Suprapubic skin (tissue), 4 donors: ENCODE data around the gene ALDH18A1. TPM values are rescaled to one million over a fixed set of nuclear protein-coding genes. Genes with fewer than 3 reads are reported as not detected.

ENCODE experiments used
- DNase-seq, 2 donors: peaks; one replicate each; pipeline ENCODE4 v3.0.0-alpha.2; 2019; ENCODE audit warnings: low spot score in 2 of 2
- H3K27ac ChIP-seq: fragments of 200-600 bp; sonication (generic); one replicate; pipeline ENCODE4 v1.5.1; 2019
- H3K27me3 ChIP-seq: fragments of 200-600 bp; sonication (generic); one replicate; pipeline ENCODE4 v1.5.1; 2019
- H3K36me3 ChIP-seq: fragments of 200-600 bp; sonication (generic); one replicate; pipeline ENCODE4 v1.5.1; 2019
- H3K4me1 ChIP-seq: fragments of 200-600 bp; sonication (generic); one replicate; pipeline ENCODE4 v1.5.1; 2019
- H3K4me3 ChIP-seq: fragments of 200-600 bp; sonication (generic); one replicate; pipeline ENCODE4 v1.5.1; 2019; ENCODE audit warnings: mild to moderate bottlenecking
- H3K9me3 ChIP-seq: fragments of 200-600 bp; sonication (generic); one replicate; pipeline ENCODE4 v1.5.1; 2019
- CTCF ChIP-seq, 2 donors: fragments of 200-600 bp in 1 of 2; fragments of 450-650 bp in 1 of 2; sonication (generic) in 1 of 2; IDR thresholded peaks; one replicate each; pipeline ENCODE4 v1.5.1; 2016 to 2019; ENCODE audit warnings: antibody characterized with exemption in 2 of 2, mild to moderate bottlenecking in 1 of 2, moderate library complexity in 1 of 2
- EP300 ChIP-seq: sonication (generic); formaldehyde crosslinking; IDR thresholded peaks from one replicate; pipeline ENCODE4 v1.6.1; 2017; ENCODE audit warnings: antibody characterized with exemption
- POLR2A ChIP-seq, 2 donors: fragments of 450-650 bp; IDR thresholded peaks; one replicate each; pipeline ENCODE4 v1.6.1; 2017; ENCODE audit warnings: antibody characterized with exemption in 2 of 2, mild to moderate bottlenecking in 2 of 2, moderate library complexity in 2 of 2
- POLR2AphosphoS5 ChIP-seq, 3 donors: sonication (generic); formaldehyde crosslinking; IDR thresholded peaks; one replicate each; pipeline ENCODE4 v1.6.1; 2017; ENCODE audit warnings: antibody characterized with exemption in 3 of 3
- WGBS: methylation state at CpG from one replicate; pipeline ENCODE4 v1.1.5; 2018; 5-methylcytosine and 5-hydroxymethylcytosine counted together
- total RNA-seq, 4 donors: library from RNA; depleted of rRNA; stranded (reverse); fragments of >200 nt; gene quantifications; one replicate each; pipeline ENCODE4 v1.1.0, GENCODE V29; 2016

Gene ALDH18A1
- total RNA-seq, 4 donors from 2014 or later, result 24.9 to 44.6 (median 31.2) TPM

GRCh38 chr10:95579835-95580535, 76.5 kb downstream of the ALDH18A1 start:
- H3K9me3 ChIP-seq, result no peaks in the 10 kb centered on the region
- H3K27me3 ChIP-seq, result no peaks in the 10 kb centered on the region
- no peak overlapping the region for H3K4me3 ChIP-seq
- no peak overlapping the region for H3K27ac ChIP-seq
- TF ChIP-seq CTCF (IDR thresholded peaks at IDR 0.05), result no peak
- TF ChIP-seq EP300, result no peak
- no peak for TF ChIP-seq POLR2AphosphoS5 (IDR thresholded peaks at IDR 0.05)
- TF ChIP-seq POLR2A (IDR thresholded peaks at IDR 0.05), result no peak
- WGBS, result 56% methylated on average over 2 of the region's 2 CpGs
- no peaks in the 10 kb centered on the region for H3K4me1 ChIP-seq
- H3K36me3 ChIP-seq, result no peaks in the 10 kb centered on the region
- DNase-seq, result peak in 1 of 2 donors; percentile 15

- no peak overlapping the region for H3K27ac ChIP-seq
- peak in 1 of 2 donors; percentile 20 for DNase-seq
- TF ChIP-seq CTCF (IDR thresholded peaks at IDR 0.05), result no peak
- TF ChIP-seq POLR2A (IDR thresholded peaks at IDR 0.05), result no peak
- no peak for TF ChIP-seq EP300
- TF ChIP-seq POLR2AphosphoS5 (IDR thresholded peaks at IDR 0.05), result no peak
- H3K27me3 ChIP-seq, result no peaks in the 10 kb centered on the region
- H3K9me3 ChIP-seq, result no peaks in the 10 kb centered on the region
- H3K4me3 ChIP-seq, result no peak overlapping the region
- H3K36me3 ChIP-seq, result no peaks in the 10 kb centered on the region
- 60% methylated on average over 1 of the region's 1 CpG for WGBS
- no peaks in the 10 kb centered on the region for H3K4me1 ChIP-seq
Measured at GRCh38 chr10:95579292-95579691, 77.2 kb downstream of the ALDH18A1 start.

GRCh38 chr10:95578619-95579018, 77.9 kb downstream of the ALDH18A1 start:
- TF ChIP-seq POLR2A (IDR thresholded peaks at IDR 0.05), result no peak
- TF ChIP-seq CTCF (IDR thresholded peaks at IDR 0.05), result no peak
- TF ChIP-seq EP300, result no peak
- no peak for TF ChIP-seq POLR2AphosphoS5 (IDR thresholded peaks at IDR 0.05)
- Histone ChIP-seq H3K9me3 (no peaks in the 10 kb centered on the region), H3K36me3 (no peaks in the 10 kb centered on the region), H3K27me3 (no peaks in the 10 kb centered on the region), H3K4me3 (no peak overlapping the region), H3K4me1 (no peaks in the 10 kb centered on the region), H3K27ac (no peak overlapping the region)
- DNase-seq, result peak in 1 of 2 donors; percentile 40
- 94% methylated on average over 2 of the region's 2 CpGs for WGBS

- no peak for TF ChIP-seq POLR2A (IDR thresholded peaks at IDR 0.05)
- no peak for TF ChIP-seq POLR2AphosphoS5 (IDR thresholded peaks at IDR 0.05)
- no peak for TF ChIP-seq CTCF (IDR thresholded peaks at IDR 0.05)
- no peak for TF ChIP-seq EP300
- Histone ChIP-seq H3K36me3 (no peaks in the 10 kb centered on the region), H3K4me1 (no peaks in the 10 kb centered on the region), H3K27ac (no peak overlapping the region), H3K27me3 (no peaks in the 10 kb centered on the region), H3K9me3 (no peaks in the 10 kb centered on the region), H3K4me3 (no peak overlapping the region)
- peak in 1 of 2 donors; percentile 38 for DNase-seq
- 80% methylated on average over 11 of the region's 11 CpGs for WGBS
Measured at GRCh38 chr10:95574649-95575365, 81.7 kb downstream of the ALDH18A1 start.

- H3K36me3 ChIP-seq, result no peaks in the 10 kb centered on the region
- no peak for DNase-seq
- H3K27ac ChIP-seq, result no peak overlapping the region
- 91% methylated on average over 6 of the region's 6 CpGs for WGBS
- H3K4me1 ChIP-seq, result no peaks in the 10 kb centered on the region
- no peaks in the 10 kb centered on the region for H3K9me3 ChIP-seq
- TF ChIP-seq CTCF (IDR thresholded peaks at IDR 0.05) (no peak), EP300 (no peak)
- H3K4me3 ChIP-seq, result no peak overlapping the region
- no peaks in the 10 kb centered on the region for H3K27me3 ChIP-seq
Measured at GRCh38 chr10:95573964-95574604, 82.4 kb downstream of the ALDH18A1 start.
